Measurements from ENCODE around the gene DLL3. TPM values are rescaled to one million over a fixed set of nuclear protein-coding genes. Genes with fewer than 3 reads are reported as not detected.

Gene DLL3
- total RNA-seq, 1 experiment from 2014 or later = 16.4 TPM

DNA sequence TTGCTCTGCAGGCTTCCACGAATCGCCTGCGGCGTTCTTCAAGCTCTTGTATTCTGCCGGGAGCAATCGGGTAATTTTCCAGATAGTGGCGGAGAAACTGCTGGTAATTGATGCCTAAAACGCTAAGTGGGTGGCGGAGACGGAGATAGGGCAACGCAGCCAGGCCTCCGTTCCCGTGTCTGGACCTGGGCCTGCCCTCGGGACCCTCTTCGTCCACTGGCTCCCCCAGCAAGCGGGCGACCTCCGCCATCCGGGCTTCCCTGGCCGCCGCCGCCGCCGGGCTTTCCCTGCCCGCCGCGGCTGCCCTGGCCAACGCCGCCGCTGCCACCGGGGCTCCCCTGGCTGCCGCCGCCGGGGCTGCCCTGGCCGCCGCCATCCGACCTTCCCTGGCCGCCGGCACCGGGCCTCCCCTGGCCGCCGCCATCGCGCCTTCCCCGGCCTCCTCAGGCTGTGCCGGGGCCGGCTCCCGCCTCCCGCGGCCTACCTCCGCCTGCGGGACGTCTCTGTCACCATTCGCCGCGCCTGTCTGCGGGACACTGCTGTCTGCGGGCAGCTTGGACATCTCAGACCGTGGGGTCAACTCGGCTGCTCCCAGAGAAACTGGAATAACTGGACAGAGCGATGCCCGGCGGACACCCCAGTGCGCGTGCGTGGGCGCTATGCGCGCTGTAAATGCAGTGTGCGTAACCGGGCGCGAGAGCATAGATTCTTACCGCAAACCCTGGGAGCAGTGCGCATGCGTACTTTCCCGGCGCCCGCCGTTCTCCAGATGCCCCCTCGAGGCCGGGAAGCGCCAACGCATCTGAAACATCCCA is 41.0 kb downstream of the DLL3 start, which contains the start of gene EID2 (continued):
- TF ChIP-seq SP1 (CRISPR knock-in tag; conservative IDR thresholded peaks at IDR 0.05) = 0 out of 2 replicates have a peak, but pooled peaks have one; percentile 15
- 0 out of 2 replicates have a peak, but pooled peaks have one; percentile 71 for TF ChIP-seq E2F5 (CRISPR knock-in tag; IDR thresholded peaks at IDR 0.05)
- no peak for TF ChIP-seq JUN (CRISPR knock-in tag; IDR thresholded peaks at IDR 0.05)
- no peak for TF ChIP-seq TEAD1 (CRISPR knock-in tag; IDR thresholded peaks at IDR 0.05)
- no peak for TF ChIP-seq EMX1 (CRISPR knock-in tag; IDR thresholded peaks at IDR 0.05)
- TF ChIP-seq ZNF532 (CRISPR knock-in tag; IDR thresholded peaks at IDR 0.05; ENCODE audit: borderline replicate concordance) = no peak
- no peak for TF ChIP-seq RORB (CRISPR knock-in tag; IDR thresholded peaks at IDR 0.05)
- TF ChIP-seq CBFB (CRISPR knock-in tag; IDR thresholded peaks at IDR 0.05; ENCODE audit: low read depth) = no peak
- peak; percentile 31; the same call in 1 of the 2 replicates for TF ChIP-seq FOXK1 (CRISPR knock-in tag; IDR thresholded peaks at IDR 0.05)
- no peak for TF ChIP-seq ATF6 (CRISPR knock-in tag; IDR thresholded peaks at IDR 0.05)
- TF ChIP-seq FOXP1 (CRISPR knock-in tag; IDR thresholded peaks at IDR 0.05; ENCODE audit: borderline replicate concordance) = no peak; the same call in 1 of the 2 replicates
- TF ChIP-seq ZNF416 (CRISPR knock-in tag; IDR thresholded peaks at IDR 0.05) = no peak
- TF ChIP-seq, protein P1, sequence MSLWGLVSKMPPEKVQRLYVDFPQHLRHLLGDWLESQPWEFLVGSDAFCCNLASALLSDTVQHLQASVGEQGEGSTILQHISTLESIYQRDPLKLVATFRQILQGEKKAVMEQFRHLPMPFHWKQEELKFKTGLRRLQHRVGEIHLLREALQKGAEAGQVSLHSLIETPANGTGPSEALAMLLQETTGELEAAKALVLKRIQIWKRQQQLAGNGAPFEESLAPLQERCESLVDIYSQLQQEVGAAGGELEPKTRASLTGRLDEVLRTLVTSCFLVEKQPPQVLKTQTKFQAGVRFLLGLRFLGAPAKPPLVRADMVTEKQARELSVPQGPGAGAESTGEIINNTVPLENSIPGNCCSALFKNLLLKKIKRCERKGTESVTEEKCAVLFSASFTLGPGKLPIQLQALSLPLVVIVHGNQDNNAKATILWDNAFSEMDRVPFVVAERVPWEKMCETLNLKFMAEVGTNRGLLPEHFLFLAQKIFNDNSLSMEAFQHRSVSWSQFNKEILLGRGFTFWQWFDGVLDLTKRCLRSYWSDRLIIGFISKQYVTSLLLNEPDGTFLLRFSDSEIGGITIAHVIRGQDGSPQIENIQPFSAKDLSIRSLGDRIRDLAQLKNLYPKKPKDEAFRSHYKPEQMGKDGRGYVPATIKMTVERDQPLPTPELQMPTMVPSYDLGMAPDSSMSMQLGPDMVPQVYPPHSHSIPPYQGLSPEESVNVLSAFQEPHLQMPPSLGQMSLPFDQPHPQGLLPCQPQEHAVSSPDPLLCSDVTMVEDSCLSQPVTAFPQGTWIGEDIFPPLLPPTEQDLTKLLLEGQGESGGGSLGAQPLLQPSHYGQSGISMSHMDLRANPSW (CRISPR knock-in tag; conservative IDR thresholded peaks at IDR 0.05; ENCODE audit: low read depth) = no peak
- no peak for TF ChIP-seq CREB1 (CRISPR knock-in tag; IDR thresholded peaks at IDR 0.05)
- TF ChIP-seq NR1H2 (CRISPR knock-in tag; IDR thresholded peaks at IDR 0.05) = no peak
- TF ChIP-seq NR2C2 (CRISPR knock-in tag; IDR thresholded peaks at IDR 0.05) = no peak
- TF ChIP-seq RELA (CRISPR knock-in tag; IDR thresholded peaks at IDR 0.05; ENCODE audit: borderline replicate concordance) = no peak
- TF ChIP-seq SMAD3 (CRISPR knock-in tag; IDR thresholded peaks at IDR 0.05; ENCODE audit: borderline replicate concordance) = no peak
- TF ChIP-seq, protein P2, sequence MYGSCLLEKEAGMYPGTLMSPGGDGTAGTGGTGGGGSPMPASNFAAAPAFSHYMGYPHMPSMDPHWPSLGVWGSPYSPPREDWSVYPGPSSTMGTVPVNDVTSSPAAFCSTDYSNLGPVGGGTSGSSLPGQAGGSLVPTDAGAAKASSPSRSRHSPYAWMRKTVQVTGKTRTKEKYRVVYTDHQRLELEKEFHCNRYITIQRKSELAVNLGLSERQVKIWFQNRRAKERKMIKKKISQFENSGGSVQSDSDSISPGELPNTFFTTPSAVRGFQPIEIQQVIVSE (CRISPR knock-in tag; IDR thresholded peaks at IDR 0.05; ENCODE audit: borderline replicate concordance) = no peak
- TF ChIP-seq, protein P3, sequence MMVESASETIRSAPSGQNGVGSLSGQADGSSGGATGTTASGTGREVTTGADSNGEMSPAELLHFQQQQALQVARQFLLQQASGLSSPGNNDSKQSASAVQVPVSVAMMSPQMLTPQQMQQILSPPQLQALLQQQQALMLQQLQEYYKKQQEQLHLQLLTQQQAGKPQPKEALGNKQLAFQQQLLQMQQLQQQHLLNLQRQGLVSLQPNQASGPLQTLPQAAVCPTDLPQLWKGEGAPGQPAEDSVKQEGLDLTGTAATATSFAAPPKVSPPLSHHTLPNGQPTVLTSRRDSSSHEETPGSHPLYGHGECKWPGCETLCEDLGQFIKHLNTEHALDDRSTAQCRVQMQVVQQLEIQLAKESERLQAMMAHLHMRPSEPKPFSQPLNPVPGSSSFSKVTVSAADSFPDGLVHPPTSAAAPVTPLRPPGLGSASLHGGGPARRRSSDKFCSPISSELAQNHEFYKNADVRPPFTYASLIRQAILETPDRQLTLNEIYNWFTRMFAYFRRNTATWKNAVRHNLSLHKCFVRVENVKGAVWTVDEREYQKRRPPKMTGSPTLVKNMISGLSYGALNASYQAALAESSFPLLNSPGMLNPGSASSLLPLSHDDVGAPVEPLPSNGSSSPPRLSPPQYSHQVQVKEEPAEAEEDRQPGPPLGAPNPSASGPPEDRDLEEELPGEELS (CRISPR knock-in tag; IDR thresholded peaks at IDR 0.05) = no peak; the same call in 1 of the 2 replicates
- no peak for TF ChIP-seq ZNF219 (CRISPR knock-in tag; IDR thresholded peaks at IDR 0.05; ENCODE audit: borderline replicate concordance)
- TF ChIP-seq ZNF396 (CRISPR knock-in tag; IDR thresholded peaks at IDR 0.05; ENCODE audit: borderline replicate concordance) = no peak
- peak; percentile 73; the same call in 1 of the 2 replicates for TF ChIP-seq MAX (CRISPR knock-in tag; IDR thresholded peaks at IDR 0.05)
- no peak for TF ChIP-seq TP53 (CRISPR knock-in tag; IDR thresholded peaks at IDR 0.05)
- TF ChIP-seq ELF4 (CRISPR knock-in tag; IDR thresholded peaks at IDR 0.05; ENCODE audit: low read depth) = no peak
- 0 out of 2 replicates have a peak, but pooled peaks have one; percentile 22 for TF ChIP-seq NFE2L1 (CRISPR knock-in tag; IDR thresholded peaks at IDR 0.05)
- TF ChIP-seq TCF7 (CRISPR knock-in tag; IDR thresholded peaks at IDR 0.05; ENCODE audit: low read depth) = no peak; the same call in 1 of the 2 replicates

Data from WTC11 (cell line).